Left cardiac atrium (tissue), 4 donors: ENCODE data around the gene PRR23C. TPM values are rescaled to one million over a fixed set of nuclear protein-coding genes. Genes with fewer than 3 reads are reported as not detected.
"Not testable (repeated sequence)": the region's sequence is repeated elsewhere in the genome, so short reads cannot be mapped to it uniquely, and the experiment has no call there.

Experiments used
- ATAC-seq, 2 donors: fragments of 200-7000 bp; cut with Tn5 transposase; one replicate each; pipeline ENCODE4 v1.9.1; 2020; ENCODE audit warnings: mild to moderate bottlenecking in 2 of 2, moderate library complexity in 2 of 2
- DNase-seq: peaks from one replicate; pipeline ENCODE4 v3.0.0-alpha.2; 2020
- intact Hi-C, 2 donors: fragments of 100-400 bp; cut with DNase I; formaldehyde crosslinking; loops; one replicate each; pipeline versions ENCODE4 v1.14.1 to v1.15.1; 2022 to 2023
- long read RNA-seq: library from polyadenylated mRNA; unstranded; transcript quantifications from one replicate; pipeline ENCODE4 v2.0.0, GENCODE V29; 2021
- total RNA-seq, 2 donors: library from RNA; stranded (reverse); fragmentation: NEBNext Ultra II Directional; extraction: Animal tissue kit (Norgen Biotek cat#: 25700); gene quantifications; one replicate each; pipeline ENCODE4 v1.2.1, GENCODE V29; 2021
- donor health status: DM: no; HTN: yes; CAD: no.
- donor health status: DM: no; HTN: yes; CAD: no; lungs with severe emphysema.
- donor health status: DM: yes; HTN: yes; CAD: no.
- donor health status: Dilated cardiomyopathy.

PRR23C gene
- not detected for total RNA-seq
- long read RNA-seq = 0 reads

GRCh38 chr3:139044366-139045210 lies at the start of gene PRR23C:
Gene PRR23C, minus strand, starts transcription at chr3:139044892. Its CDS starts 272 bp downstream, at chr3:139044620.
- intact Hi-C loops = no loop called here
- DNase-seq (no peak), ATAC-seq (no peak)

- intact Hi-C loops = no loop called here
- ATAC-seq (no peak), DNase-seq (no peak)
Measured at GRCh38 chr3:139093840-139094239, 49.1 kb upstream of the PRR23C start.

GRCh38 chr3:139088462-139089324 lies 44.0 kb upstream of the PRR23C start:
- intact Hi-C loops = no loop called here
- no peak for DNase-seq

GRCh38 chr3:139087621-139088020 lies 42.9 kb upstream of the PRR23C start:
- intact Hi-C loops = no loop called here
- no peak for ATAC-seq
- DNase-seq = no peak

More at GRCh38 chr3:139088462-139089324, 44.0 kb upstream of the PRR23C start:
- no peak for ATAC-seq

- ATAC-seq (no peak), DNase-seq (no peak)
- intact Hi-C loops = no loop called here
Measured at GRCh38 chr3:139084176-139084575, 39.5 kb upstream of the PRR23C start.

- DNase-seq = no peak
- no peak for ATAC-seq
- intact Hi-C loops = no loop called here
Measured at GRCh38 chr3:139074565-139075115, 29.9 kb upstream of the PRR23C start.

- no peak for DNase-seq
- intact Hi-C loops = no loop called here
- no peak for ATAC-seq
Measured at GRCh38 chr3:139062918-139063317, 18.2 kb upstream of the PRR23C start.

GRCh38 chr3:139052802-139053600 lies 8.3 kb upstream of the PRR23C start:
- no peak for DNase-seq
- intact Hi-C loops = no loop called here
- no peak for ATAC-seq

- no peak for DNase-seq
- no peak for ATAC-seq
Measured at GRCh38 chr3:139043554-139044365, 932 bp downstream of the PRR23C start.

GRCh38 chr3:139037478-139037877 lies 7.2 kb downstream of the PRR23C start:
- no peak for DNase-seq
- ATAC-seq = no peak
- intact Hi-C loops = no loop called here

More at GRCh38 chr3:139043554-139044365, 932 bp downstream of the PRR23C start:
- intact Hi-C loops = no loop called here

- DNase-seq = no peak
- ATAC-seq = no peak
- intact Hi-C loops = no loop called here
Measured at GRCh38 chr3:139032326-139033002, 12.2 kb downstream of the PRR23C start.

GRCh38 chr3:139030576-139030975 lies 14.1 kb downstream of the PRR23C start:
- ATAC-seq, intact Hi-C loops, DNase-seq: not testable (repeated sequence)

GRCh38 chr3:139024968-139025367 lies 19.7 kb downstream of the PRR23C start:
- DNase-seq (no peak), ATAC-seq (no peak)
- intact Hi-C loops = no loop called here

GRCh38 chr3:139020868-139021234 lies 23.8 kb downstream of the PRR23C start, which contains the start of gene PRR23B:
Gene PRR23B, minus strand, starts transcription at chr3:139020926. Its CDS starts 265 bp downstream, at chr3:139020661.
- ATAC-seq (no peak), DNase-seq (no peak)
- intact Hi-C loops = no loop called here

GRCh38 chr3:139020036-139020867 lies 24.4 kb downstream of the PRR23C start:
- intact Hi-C loops = no loop called here
- ATAC-seq (no peak), DNase-seq (no peak)

GRCh38 chr3:139016430-139017048 lies 28.2 kb downstream of the PRR23C start:
- no peak for ATAC-seq
- DNase-seq = no peak
- intact Hi-C loops = no loop called here
